Thymus (tissue), 11 donors: ENCODE results near the gene PRDX3. TPM values are rescaled to one million over a fixed set of nuclear protein-coding genes. Genes with fewer than 3 reads are reported as not detected.

ENCODE experiments used
- DNase-seq, 9 donors: peaks; one replicate each; pipeline ENCODE4 v3.0.0-alpha.2; 2013; ENCODE audit warnings: low spot score in 9 of 9, low read depth in 6 of 9, missing footprints in 1 of 9
- H3K27ac ChIP-seq, 2 donors: one replicate each; pipeline ENCODE4 v1.5.1; 2013; ENCODE audit warnings: control low read depth in 1 of 2, low read depth in 1 of 2, low read length in 1 of 2, mild to moderate bottlenecking in 1 of 2, moderate library complexity in 1 of 2
- H3K27me3 ChIP-seq, 2 donors: one replicate each; pipeline ENCODE4 v1.5.1; 2013; ENCODE audit warnings: low read length in 1 of 2; ENCODE audit not compliant: control insufficient read depth in 2 of 2, insufficient read depth in 1 of 2
- H3K36me3 ChIP-seq, 2 donors: one replicate each; pipeline ENCODE4 v1.5.1; 2013; ENCODE audit warnings: low read length in 1 of 2, mild to moderate bottlenecking in 1 of 2, moderate library complexity in 1 of 2; ENCODE audit not compliant: control insufficient read depth in 2 of 2, insufficient read depth in 2 of 2
- H3K4me1 ChIP-seq, 2 donors: one replicate each; pipeline ENCODE4 v1.5.1; 2013; ENCODE audit warnings: low read length in 2 of 2; ENCODE audit not compliant: control insufficient read depth in 2 of 2, insufficient read depth in 2 of 2
- H3K4me3 ChIP-seq, 2 donors: one replicate each; pipeline ENCODE4 v1.5.1; 2013; ENCODE audit warnings: low read length in 2 of 2, control low read depth in 1 of 2, mild to moderate bottlenecking in 1 of 2
- H3K9me3 ChIP-seq, 2 donors: one replicate each; pipeline ENCODE4 v1.5.1; 2013; ENCODE audit warnings: low read length in 1 of 2, mild to moderate bottlenecking in 1 of 2; ENCODE audit not compliant: control insufficient read depth in 2 of 2, insufficient read depth in 1 of 2
- WGBS: extraction: QIAGEN DNeasy Blood & Tissue Kit; methylation state at CpG from one replicate; pipeline ENCODE4 v1.1.7; 2013; 5-methylcytosine and 5-hydroxymethylcytosine counted together
- polyA plus RNA-seq: library from polyadenylated mRNA; stranded (reverse); fragments of 200-250 nt; gene quantifications from one replicate; pipeline ENCODE4 v1.2.3, GENCODE V29; 2013
- total RNA-seq: library from RNA; stranded (reverse); fragments of 120-200 nt; gene quantifications from one replicate; pipeline ENCODE4 v1.2.4, GENCODE V29; 2013
- donor health status: healthy.

The PRDX3 gene
- total and polyA plus RNA-seq, 2 donors, result 114 to 116 TPM

DNA sequence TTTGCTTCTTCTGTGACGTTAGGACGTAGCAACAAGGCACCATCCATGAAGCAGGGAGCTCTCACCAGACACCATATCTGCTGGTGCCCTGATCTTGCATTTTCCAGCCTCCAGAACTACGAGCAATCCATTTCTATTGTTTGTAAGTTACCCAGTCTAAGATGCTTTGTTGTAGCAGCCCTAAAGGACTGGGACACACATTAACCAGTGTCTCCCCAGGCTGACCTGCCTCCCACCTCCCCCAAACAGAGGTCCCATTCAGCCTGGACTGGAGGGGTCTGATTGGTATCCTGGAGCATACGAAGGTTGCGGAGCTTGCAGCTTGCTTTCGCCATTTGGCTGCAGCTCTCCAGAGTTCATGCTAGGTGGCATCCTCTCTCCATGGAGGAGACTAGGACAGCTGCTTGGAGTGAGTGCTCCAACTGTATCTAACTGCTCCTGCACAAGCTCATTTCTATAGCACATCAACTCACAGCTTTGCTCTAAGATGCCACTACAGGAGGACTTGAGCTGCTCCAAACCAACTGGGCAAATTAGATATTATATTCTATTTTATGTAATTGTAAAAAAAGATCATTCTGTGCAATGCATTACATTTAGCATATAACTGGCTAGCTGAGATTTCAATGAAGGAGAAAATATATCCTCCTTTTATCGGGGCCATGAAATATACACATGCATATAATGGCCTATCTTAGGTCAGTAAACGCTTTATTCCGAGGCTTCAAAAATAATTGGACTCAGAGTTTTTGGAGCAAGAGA is 20.8 kb upstream of the PRDX3 start:
- H3K36me3 ChIP-seq, result no peaks in the 10 kb centered on the region
- peaks cover 0 to 2% of the 10 kb centered on the region in 2 donors for H3K4me1 ChIP-seq
- no peak overlapping the region for H3K4me3 ChIP-seq
- H3K9me3 ChIP-seq, result no peaks in the 10 kb centered on the region
- DNase-seq, result peak in 6 of 9 donors; percentile 43 to 84 (median 62)
- H3K27me3 ChIP-seq, result no peaks in the 10 kb centered on the region
- H3K27ac ChIP-seq, result no peak overlapping the region
- WGBS, result 64% methylated on average over 9 of the region's 9 CpGs

DNA sequence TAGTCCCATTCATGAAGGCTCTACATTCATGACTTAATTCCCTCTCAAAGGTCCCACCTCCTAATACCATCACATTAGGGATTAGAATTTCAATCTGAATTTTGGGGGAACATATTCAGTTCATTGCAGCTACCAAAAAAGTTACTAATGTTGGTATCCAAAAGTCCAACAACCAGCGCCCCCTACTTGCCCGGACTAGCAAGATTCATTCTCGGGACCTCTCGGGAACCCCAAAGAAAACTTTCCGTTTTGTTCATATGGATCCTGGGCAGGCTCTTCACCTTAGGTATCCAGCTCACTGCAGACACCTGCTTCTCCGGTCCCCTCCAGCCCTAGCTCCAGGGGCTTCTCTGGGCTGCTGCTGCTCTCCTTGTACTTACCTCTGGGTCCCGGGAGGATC is 19.8 kb upstream of the PRDX3 start:
- 44% methylated on average over 7 of the region's 7 CpGs for WGBS

GRCh38 chr10:119197921-119198320 is 19.3 kb upstream of the PRDX3 start:
- peaks cover 0 to 2% of the 10 kb centered on the region in 2 donors for H3K4me1 ChIP-seq
- no peak overlapping the region for H3K4me3 ChIP-seq
- DNase-seq, result no peak
- H3K27me3 ChIP-seq, result no peaks in the 10 kb centered on the region
- H3K27ac ChIP-seq, result no peak overlapping the region
- 80% methylated on average over 4 of the region's 4 CpGs for WGBS
- no peaks in the 10 kb centered on the region for H3K36me3 ChIP-seq
- H3K9me3 ChIP-seq, result no peaks in the 10 kb centered on the region

More for the DNA sequence above, 19.8 kb upstream of the PRDX3 start:
- H3K27ac ChIP-seq, result no peak overlapping the region
- H3K9me3 ChIP-seq, result no peaks in the 10 kb centered on the region
- H3K4me1 ChIP-seq, result peaks cover 0 to 2% of the 10 kb centered on the region in 2 donors
- no peaks in the 10 kb centered on the region for H3K36me3 ChIP-seq
- DNase-seq, result peak in 3 of 9 donors; percentile 17 to 53 (median 25)
- H3K27me3 ChIP-seq, result no peaks in the 10 kb centered on the region
- no peak overlapping the region for H3K4me3 ChIP-seq

DNA sequence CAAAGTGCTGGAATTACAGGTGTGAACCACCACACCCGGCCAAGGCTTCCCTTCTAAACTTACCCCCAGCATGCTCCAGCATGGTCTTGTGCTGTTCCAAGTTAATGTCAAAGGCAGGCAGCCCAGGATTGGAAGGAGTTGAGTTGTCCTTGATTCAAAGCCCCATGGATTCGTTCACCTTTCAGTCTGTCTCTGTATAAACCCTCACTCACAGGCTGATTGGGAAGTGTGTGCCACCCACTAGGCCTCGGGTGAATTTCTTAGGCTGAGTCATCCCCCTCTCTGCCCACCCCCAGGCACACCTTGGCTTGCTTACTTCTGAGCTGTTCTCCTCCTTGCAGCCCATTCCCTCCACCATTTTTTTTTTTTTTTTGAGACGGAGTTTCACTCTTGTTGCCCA is 13.3 kb upstream of the PRDX3 start:
- no peak for DNase-seq
- Histone ChIP-seq H3K4me3 (no peak overlapping the region), H3K9me3 (no peaks in the 10 kb centered on the region), H3K36me3 (no peaks in the 10 kb centered on the region), H3K27ac (no peak overlapping the region), H3K4me1 (peaks cover 0 to 11% of the 10 kb centered on the region in 2 donors), H3K27me3 (no peaks in the 10 kb centered on the region)
- WGBS, result 76% methylated on average over 4 of the region's 4 CpGs

DNA sequence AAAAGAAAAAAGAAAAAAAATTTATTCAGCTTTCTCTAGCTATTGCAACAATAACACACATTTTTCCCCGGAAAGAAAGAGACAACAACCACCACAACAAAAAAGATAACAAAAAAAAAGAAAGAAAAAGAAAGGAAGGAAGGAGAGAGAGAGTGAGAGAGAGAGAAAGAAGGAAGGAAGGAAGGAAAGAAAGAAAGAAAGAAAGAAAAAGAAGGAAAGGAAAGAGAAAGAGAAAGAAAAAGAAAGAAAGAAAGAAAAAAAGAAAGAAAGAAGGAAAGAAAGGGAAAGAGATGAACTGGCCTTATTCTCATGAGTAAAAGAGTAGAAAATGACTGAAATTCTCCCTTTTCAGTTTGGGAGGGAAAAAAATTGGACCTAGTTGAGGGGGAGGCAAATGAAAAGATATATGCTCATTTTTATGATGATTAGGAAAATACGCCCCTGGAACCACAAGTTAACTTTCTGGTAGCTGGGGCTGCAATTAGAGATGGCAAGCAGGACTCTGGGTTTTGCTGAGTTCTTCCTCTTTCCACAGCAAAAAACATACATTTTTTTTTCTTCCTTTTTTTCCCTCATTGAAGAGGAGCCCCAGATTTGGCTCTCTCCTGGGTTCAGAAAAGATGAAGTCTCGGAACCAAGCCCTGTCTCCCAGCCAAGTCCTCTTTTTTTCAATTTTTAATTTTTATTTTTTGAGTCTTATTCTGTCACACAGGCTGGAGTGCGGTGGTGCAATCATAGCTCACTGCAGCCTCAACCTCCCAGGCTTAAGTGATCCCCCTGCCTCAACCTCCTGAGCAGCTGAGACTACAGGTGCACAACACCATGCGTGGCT is 12.6 kb upstream of the PRDX3 start:
- peaks cover 0 to 11% of the 10 kb centered on the region in 2 donors for H3K4me1 ChIP-seq
- H3K36me3 ChIP-seq, result no peaks in the 10 kb centered on the region
- H3K9me3 ChIP-seq, result no peaks in the 10 kb centered on the region
- no peaks in the 10 kb centered on the region for H3K27me3 ChIP-seq
- no peak overlapping the region for H3K4me3 ChIP-seq
- DNase-seq, result no peak
- WGBS, result 60% methylated on average over 5 of the region's 5 CpGs
- H3K27ac ChIP-seq, result no peak overlapping the region

DNA sequence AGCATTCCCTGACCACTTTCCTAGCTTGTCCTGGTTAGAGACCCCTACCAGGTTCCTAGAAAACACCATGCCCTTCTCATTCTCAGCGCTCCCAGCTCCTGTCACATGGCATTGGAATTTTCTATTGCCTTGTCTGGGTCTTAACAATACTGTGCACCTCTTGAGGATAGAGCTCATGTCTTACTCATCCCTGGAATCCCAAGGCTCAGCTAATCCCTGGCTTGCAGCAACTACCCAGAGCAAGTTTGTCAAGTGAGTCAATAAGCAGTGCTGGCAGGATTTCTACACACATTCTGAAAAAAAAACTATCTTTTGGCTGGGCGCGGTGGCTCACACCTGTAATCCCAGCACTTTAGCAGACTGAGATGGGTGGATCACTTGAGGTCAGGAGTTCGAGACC is 11.7 kb upstream of the PRDX3 start:
- no peak overlapping the region for H3K4me3 ChIP-seq
- no peak overlapping the region for H3K27ac ChIP-seq
- H3K36me3 ChIP-seq, result no peaks in the 10 kb centered on the region
- no peak for DNase-seq
- WGBS, result 99% methylated on average over 4 of the region's 4 CpGs
- no peaks in the 10 kb centered on the region for H3K9me3 ChIP-seq
- peaks cover 0 to 11% of the 10 kb centered on the region in 2 donors for H3K4me1 ChIP-seq
- no peaks in the 10 kb centered on the region for H3K27me3 ChIP-seq

- Histone ChIP-seq H3K4me3 (no peak overlapping the region), H3K36me3 (no peaks in the 10 kb centered on the region), H3K27ac (no peak overlapping the region), H3K4me1 (peaks cover 0 to 11% of the 10 kb centered on the region in 2 donors), H3K27me3 (no peaks in the 10 kb centered on the region), H3K9me3 (no peaks in the 10 kb centered on the region)
- DNase-seq, result peak in 1 of 9 donors; percentile 38
- 29% methylated on average over 3 of the region's 3 CpGs for WGBS
These were observed 11.2 kb upstream of the PRDX3 start for GRCh38 chr10:119189811-119190282.

- Histone ChIP-seq H3K4me3 (no peak overlapping the region), H3K36me3 (no peaks in the 10 kb centered on the region), H3K27ac (no peak overlapping the region), H3K27me3 (no peaks in the 10 kb centered on the region), H3K4me1 (peaks cover 0 to 8% of the 10 kb centered on the region in 2 donors), H3K9me3 (no peaks in the 10 kb centered on the region)
- no peak for DNase-seq
- 95% methylated on average over 9 of the region's 9 CpGs for WGBS
These were observed 5.2 kb upstream of the PRDX3 start for GRCh38 chr10:119183664-119184412.
